ENCODE measurements around the gene LETM1. TPM values are rescaled to one million over a fixed set of nuclear protein-coding genes. Genes with fewer than 3 reads are reported as not detected.

The LETM1 gene
- total RNA-seq, 1 donor from 2014 or later = 67.5 TPM

DNA sequence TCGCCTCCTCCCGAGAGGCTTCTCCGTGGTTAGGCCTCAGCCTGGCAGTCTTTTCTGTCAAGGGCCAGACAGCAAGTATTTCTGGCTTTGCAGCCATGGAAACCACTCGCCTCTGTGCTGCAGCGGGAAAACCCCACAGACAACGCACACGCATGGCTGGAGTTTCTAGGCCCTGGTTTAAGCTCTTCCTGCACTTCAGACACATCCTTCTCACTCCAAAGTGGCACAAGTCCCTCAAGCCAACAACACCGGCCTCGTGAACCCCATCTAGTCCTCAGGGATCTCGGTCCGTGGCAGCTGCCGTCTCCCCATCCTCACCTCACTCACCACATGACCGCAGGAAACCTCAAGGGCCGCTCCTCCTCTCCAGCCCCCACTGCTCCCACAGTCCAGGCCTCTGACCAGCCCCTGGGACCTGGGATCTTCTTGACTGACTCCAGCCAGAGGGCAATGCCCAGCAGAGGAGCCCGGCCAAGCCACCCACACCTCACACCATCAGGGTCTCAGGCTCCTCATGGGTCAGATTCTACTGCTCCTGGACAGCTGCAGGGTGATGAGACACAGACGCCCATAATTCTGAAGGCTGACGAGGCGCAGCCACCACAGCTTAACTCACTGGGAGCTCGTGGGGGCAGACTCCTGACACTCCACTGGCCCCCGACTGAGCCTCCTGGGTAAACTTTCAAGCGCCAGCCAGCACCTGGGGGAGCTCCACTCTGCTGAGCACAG, 21.7 kb downstream of the LETM1 start:
- intact Hi-C loops (cut with DNase I) = no loop called here
- peaks cover 0 to 81% of the 10 kb centered on the region in 2 donors for H3K36me3 ChIP-seq

DNA sequence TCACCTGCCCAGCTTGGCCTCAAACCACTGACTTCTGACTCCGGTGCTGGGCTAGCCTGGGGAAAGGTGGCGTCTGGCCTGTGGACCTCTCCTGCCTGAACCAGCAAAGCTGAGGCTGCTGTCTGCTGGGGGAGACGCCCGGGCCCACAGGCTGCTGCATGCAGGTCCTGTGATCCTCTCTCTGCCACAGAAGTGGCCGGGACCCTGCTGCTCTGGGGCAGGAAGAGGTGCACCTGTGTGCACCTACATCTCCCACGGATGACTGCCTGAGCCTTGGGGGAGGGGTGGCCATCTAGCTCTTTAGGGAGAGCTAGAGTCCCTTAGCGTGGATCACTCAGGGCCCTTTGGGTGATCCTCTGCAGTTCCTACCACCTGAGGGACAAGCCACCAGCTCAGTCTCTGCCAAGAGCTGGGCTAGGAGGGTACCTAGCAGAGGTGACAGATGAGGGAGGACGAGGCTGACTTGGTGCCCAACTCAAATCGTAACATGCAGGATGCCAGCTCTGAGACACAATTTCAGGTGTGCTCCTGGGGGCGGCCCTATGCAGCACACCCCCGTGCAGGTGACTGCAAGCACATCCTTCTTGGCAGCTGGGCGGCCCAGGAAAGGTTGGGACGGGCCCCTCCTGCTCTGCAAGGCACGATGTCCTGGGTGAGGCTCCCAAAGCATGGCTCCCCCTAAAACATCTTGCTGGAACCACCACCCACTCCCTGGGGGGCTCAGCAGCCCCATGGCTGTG, 22.5 kb downstream of the LETM1 start:
- H3K4me1 ChIP-seq = no peaks in the 10 kb centered on the region
- TF ChIP-seq POLR2AphosphoS5 (IDR thresholded peaks at IDR 0.05; ENCODE audit: insufficient read depth in 1 of 2, low read depth in 1 of 2) = no peak
- TF ChIP-seq POLR2A (IDR thresholded peaks at IDR 0.05) = no peak
- TF ChIP-seq, protein P1, sequence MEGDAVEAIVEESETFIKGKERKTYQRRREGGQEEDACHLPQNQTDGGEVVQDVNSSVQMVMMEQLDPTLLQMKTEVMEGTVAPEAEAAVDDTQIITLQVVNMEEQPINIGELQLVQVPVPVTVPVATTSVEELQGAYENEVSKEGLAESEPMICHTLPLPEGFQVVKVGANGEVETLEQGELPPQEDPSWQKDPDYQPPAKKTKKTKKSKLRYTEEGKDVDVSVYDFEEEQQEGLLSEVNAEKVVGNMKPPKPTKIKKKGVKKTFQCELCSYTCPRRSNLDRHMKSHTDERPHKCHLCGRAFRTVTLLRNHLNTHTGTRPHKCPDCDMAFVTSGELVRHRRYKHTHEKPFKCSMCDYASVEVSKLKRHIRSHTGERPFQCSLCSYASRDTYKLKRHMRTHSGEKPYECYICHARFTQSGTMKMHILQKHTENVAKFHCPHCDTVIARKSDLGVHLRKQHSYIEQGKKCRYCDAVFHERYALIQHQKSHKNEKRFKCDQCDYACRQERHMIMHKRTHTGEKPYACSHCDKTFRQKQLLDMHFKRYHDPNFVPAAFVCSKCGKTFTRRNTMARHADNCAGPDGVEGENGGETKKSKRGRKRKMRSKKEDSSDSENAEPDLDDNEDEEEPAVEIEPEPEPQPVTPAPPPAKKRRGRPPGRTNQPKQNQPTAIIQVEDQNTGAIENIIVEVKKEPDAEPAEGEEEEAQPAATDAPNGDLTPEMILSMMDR (IDR thresholded peaks at IDR 0.05) = no peak
- peaks cover 0 to 74% of the 10 kb centered on the region in 2 donors for H3K36me3 ChIP-seq
- intact Hi-C loops (cut with DNase I) = no loop called here
- no peak overlapping the region for H3K27ac ChIP-seq
- DNase-seq (ENCODE audit: extremely low spot score in 2 of 2) = no peak
- H3K27me3 ChIP-seq = no peaks in the 10 kb centered on the region
- H3K9me3 ChIP-seq = no peaks in the 10 kb centered on the region
- no peak overlapping the region for H3K4me3 ChIP-seq

More for the DNA sequence above, 21.7 kb downstream of the LETM1 start:
- TF ChIP-seq, protein P1 (IDR thresholded peaks at IDR 0.05) = no peak
- TF ChIP-seq POLR2AphosphoS5 (IDR thresholded peaks at IDR 0.05; ENCODE audit: insufficient read depth in 1 of 2, low read depth in 1 of 2) (no peak), POLR2A (IDR thresholded peaks at IDR 0.05) (no peak)
- no peak overlapping the region for H3K4me3 ChIP-seq
- H3K9me3 ChIP-seq = no peaks in the 10 kb centered on the region
- H3K27me3 ChIP-seq = no peaks in the 10 kb centered on the region
- no peak overlapping the region for H3K27ac ChIP-seq
- DNase-seq (ENCODE audit: extremely low spot score in 2 of 2) = no peak
- H3K4me1 ChIP-seq = no peaks in the 10 kb centered on the region

DNA sequence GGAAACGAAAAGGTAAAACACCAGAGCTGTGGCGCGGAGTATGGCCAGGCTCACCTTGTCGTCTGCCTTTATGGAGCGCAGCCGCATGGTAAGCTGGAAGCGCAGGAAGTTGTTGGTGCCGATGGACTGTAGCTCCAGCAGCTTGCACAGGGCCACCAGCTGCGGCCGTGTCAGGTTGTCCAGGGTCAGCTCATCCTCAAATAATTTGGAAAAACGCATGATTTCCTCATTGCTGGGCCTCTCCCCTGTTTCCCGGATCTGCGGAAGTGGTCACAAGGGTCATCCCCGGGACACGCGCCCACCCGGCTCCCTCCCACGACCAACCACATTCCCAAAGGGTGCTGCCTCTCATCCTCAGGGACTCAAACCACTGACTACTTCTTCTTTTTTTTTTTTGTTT, 23.3 kb downstream of the LETM1 start:
- Histone ChIP-seq H3K4me3 (no peak overlapping the region), H3K9me3 (no peaks in the 10 kb centered on the region), H3K27ac (no peak overlapping the region), H3K27me3 (no peaks in the 10 kb centered on the region), H3K36me3 (peaks cover 0 to 66% of the 10 kb centered on the region in 2 donors), H3K4me1 (no peaks in the 10 kb centered on the region)
- no peak for TF ChIP-seq POLR2AphosphoS5 (IDR thresholded peaks at IDR 0.05; ENCODE audit: insufficient read depth in 1 of 2, low read depth in 1 of 2)
- TF ChIP-seq, protein P1 (IDR thresholded peaks at IDR 0.05) = no peak
- no peak for TF ChIP-seq POLR2A (IDR thresholded peaks at IDR 0.05)
- intact Hi-C loops (cut with DNase I) = no loop called here
- DNase-seq (ENCODE audit: extremely low spot score in 2 of 2) = no peak

DNA sequence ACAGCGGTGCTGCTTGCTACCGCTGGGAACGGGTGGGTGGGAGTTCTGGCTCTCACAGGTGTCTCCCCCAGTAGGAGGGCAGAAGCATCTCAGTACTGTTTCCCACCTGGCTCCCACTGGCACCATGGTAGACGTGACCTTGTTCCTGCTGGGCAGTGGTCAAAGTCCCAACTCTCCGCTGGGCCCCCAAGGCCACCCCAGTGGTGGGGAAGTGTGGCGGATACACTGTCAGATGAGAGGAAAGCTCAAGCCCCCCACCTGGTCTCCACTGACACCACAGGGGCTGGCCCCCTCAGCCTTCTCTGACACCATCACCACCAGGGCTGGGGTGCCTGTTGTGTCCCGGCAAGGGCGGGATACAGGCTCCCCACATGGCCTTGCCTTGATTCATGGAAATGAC, 24.6 kb downstream of the LETM1 start:
- Histone ChIP-seq H3K9me3 (no peaks in the 10 kb centered on the region), H3K36me3 (peaks cover 0 to 61% of the 10 kb centered on the region in 2 donors), H3K27ac (no peak overlapping the region), H3K27me3 (no peaks in the 10 kb centered on the region), H3K4me3 (no peak overlapping the region), H3K4me1 (no peaks in the 10 kb centered on the region)
- TF ChIP-seq POLR2AphosphoS5 (IDR thresholded peaks at IDR 0.05; ENCODE audit: insufficient read depth in 1 of 2, low read depth in 1 of 2) = no peak
- DNase-seq (ENCODE audit: extremely low spot score in 2 of 2) = no peak
- intact Hi-C loops (cut with DNase I) = no loop called here

DNA sequence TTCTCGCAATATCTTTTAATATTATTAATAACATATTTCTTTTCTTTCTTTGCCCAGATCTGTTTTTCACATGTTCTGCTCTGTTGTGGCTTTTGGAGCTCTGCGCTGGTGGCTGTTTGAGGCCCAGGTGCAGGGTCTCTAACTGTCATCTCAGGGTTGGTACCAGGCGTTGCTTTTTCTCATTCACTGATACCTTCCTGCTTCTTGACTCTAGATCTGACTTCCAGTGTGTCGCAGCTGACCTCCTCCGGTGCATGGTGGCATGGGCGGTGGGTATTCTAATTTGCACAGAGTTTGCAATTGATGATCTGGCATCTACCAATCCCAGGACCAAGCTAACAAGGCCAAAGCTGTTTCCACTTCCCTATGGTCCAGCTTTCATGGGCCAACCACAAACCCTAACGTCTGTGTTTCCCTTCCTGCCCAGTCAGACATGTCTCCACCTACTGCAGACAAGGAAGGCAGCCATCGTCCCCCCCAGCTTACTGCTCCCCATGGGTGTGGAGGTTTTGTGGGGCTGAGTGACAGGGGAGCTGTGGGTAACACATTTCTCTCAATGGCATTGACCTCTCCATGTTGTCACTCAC, 25.2 kb downstream of the LETM1 start:
- no peaks in the 10 kb centered on the region for H3K9me3 ChIP-seq
- intact Hi-C loops (cut with DNase I) = no loop called here
- peaks cover 0 to 59% of the 10 kb centered on the region in 2 donors for H3K36me3 ChIP-seq
- no peak overlapping the region for H3K4me3 ChIP-seq
- H3K4me1 ChIP-seq = no peaks in the 10 kb centered on the region
- H3K27ac ChIP-seq = no peak overlapping the region
- H3K27me3 ChIP-seq = no peaks in the 10 kb centered on the region
- TF ChIP-seq POLR2AphosphoS5 (IDR thresholded peaks at IDR 0.05; ENCODE audit: insufficient read depth in 1 of 2, low read depth in 1 of 2) (no peak), POLR2A (IDR thresholded peaks at IDR 0.05) (no peak)
- TF ChIP-seq, protein P1 (IDR thresholded peaks at IDR 0.05) = no peak
- no peak for DNase-seq (ENCODE audit: extremely low spot score in 2 of 2)
